ENCODE results near the gene MAP6. TPM values are rescaled to one million over a fixed set of nuclear protein-coding genes. Genes with fewer than 3 reads are reported as not detected.

MAP6 gene
- total and polyA plus RNA-seq, 9 of the 15 experiments (the other 6 are each of a cell fraction or from before 2014, with no cell fraction given) = not detected

DNA sequence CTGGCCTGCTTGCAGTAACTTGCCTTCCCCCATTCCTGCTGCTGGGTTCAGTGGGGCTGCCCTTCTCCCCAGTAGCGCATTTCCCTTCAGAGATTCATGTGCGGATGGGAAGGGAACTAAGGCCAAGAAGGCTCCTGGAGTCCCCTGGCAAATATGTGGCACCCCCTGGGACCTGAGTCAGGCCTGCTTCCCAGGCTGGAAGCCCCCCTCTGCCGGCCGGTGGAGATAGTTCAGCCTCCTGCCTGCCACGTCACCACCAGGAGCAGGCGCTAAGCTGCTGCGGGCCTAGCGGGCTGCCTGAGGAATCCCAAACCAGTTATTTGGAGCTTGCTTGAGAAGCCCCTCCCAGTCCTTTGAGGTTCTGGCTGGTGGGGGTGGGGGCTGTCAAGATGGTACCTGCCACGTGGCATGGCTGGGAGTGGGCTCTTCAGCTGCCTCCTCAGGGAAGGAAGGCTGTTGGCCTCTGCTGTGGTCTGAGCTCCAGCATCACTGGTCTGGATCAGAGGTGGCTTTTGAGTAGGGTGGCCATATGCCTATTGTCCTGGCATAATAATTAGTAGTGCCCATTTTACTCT lies 104.8 kb downstream of the MAP6 start (continued):
- TF ChIP-seq SMC3 (conservative IDR thresholded peaks at IDR 0.05; ENCODE audit: insufficient read depth, low read depth, low read length) = peak; percentile 33; the same call in 1 of the 2 replicates
- no peak for TF ChIP-seq TGIF2 (CRISPR knock-in tag; IDR thresholded peaks at IDR 0.05)
- TF ChIP-seq KDM1A (IDR thresholded peaks at IDR 0.05) = no peak
- TF ChIP-seq, protein P1, sequence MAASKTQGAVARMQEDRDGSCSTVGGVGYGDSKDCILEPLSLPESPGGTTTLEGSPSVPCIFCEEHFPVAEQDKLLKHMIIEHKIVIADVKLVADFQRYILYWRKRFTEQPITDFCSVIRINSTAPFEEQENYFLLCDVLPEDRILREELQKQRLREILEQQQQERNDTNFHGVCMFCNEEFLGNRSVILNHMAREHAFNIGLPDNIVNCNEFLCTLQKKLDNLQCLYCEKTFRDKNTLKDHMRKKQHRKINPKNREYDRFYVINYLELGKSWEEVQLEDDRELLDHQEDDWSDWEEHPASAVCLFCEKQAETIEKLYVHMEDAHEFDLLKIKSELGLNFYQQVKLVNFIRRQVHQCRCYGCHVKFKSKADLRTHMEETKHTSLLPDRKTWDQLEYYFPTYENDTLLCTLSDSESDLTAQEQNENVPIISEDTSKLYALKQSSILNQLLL (CRISPR knock-in tag; IDR thresholded peaks at IDR 0.05; ENCODE audit: borderline replicate concordance) = no peak
- peak; percentile 26; the same call in 1 of the 2 replicates for TF ChIP-seq SMARCA4 (IDR thresholded peaks at IDR 0.05)
- TF ChIP-seq MBD1 (CRISPR knock-in tag; IDR thresholded peaks at IDR 0.05) = no peak
- TF ChIP-seq ZNF431 (CRISPR knock-in tag; IDR thresholded peaks at IDR 0.05) = no peak
- TF ChIP-seq, protein P2, sequence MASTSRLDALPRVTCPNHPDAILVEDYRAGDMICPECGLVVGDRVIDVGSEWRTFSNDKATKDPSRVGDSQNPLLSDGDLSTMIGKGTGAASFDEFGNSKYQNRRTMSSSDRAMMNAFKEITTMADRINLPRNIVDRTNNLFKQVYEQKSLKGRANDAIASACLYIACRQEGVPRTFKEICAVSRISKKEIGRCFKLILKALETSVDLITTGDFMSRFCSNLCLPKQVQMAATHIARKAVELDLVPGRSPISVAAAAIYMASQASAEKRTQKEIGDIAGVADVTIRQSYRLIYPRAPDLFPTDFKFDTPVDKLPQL (IDR thresholded peaks at IDR 0.05; ENCODE audit: extremely low read depth, insufficient read length) = no peak
- no peak for TF ChIP-seq FOXO4 (CRISPR knock-in tag; IDR thresholded peaks at IDR 0.05)
- TF ChIP-seq CLOCK (CRISPR knock-in tag; IDR thresholded peaks at IDR 0.05; ENCODE audit: borderline replicate concordance) = no peak
- TF ChIP-seq NCOA6 (IDR thresholded peaks at IDR 0.05) = no peak
- no peak for TF ChIP-seq KHSRP (IDR thresholded peaks at IDR 0.05)
- no peak for TF ChIP-seq ZNF263 (CRISPR knock-in tag; IDR thresholded peaks at IDR 0.05; ENCODE audit: borderline replicate concordance)
- TF ChIP-seq XRCC4 (IDR thresholded peaks at IDR 0.05; ENCODE audit: extremely low read depth, insufficient read depth, insufficient read length) = no peak
- TF ChIP-seq, protein P3, sequence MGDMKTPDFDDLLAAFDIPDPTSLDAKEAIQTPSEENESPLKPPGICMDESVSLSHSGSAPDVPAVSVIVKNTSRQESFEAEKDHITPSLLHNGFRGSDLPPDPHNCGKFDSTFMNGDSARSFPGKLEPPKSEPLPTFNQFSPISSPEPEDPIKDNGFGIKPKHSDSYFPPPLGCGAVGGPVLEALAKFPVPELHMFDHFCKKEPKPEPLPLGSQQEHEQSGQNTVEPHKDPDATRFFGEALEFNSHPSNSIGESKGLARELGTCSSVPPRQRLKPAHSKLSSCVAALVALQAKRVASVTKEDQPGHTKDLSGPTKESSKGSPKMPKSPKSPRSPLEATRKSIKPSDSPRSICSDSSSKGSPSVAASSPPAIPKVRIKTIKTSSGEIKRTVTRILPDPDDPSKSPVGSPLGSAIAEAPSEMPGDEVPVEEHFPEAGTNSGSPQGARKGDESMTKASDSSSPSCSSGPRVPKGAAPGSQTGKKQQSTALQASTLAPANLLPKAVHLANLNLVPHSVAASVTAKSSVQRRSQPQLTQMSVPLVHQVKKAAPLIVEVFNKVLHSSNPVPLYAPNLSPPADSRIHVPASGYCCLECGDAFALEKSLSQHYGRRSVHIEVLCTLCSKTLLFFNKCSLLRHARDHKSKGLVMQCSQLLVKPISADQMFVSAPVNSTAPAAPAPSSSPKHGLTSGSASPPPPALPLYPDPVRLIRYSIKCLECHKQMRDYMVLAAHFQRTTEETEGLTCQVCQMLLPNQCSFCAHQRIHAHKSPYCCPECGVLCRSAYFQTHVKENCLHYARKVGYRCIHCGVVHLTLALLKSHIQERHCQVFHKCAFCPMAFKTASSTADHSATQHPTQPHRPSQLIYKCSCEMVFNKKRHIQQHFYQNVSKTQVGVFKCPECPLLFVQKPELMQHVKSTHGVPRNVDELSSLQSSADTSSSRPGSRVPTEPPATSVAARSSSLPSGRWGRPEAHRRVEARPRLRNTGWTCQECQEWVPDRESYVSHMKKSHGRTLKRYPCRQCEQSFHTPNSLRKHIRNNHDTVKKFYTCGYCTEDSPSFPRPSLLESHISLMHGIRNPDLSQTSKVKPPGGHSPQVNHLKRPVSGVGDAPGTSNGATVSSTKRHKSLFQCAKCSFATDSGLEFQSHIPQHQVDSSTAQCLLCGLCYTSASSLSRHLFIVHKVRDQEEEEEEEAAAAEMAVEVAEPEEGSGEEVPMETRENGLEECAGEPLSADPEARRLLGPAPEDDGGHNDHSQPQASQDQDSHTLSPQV (IDR thresholded peaks at IDR 0.05) = peak; percentile 96
- no peak for TF ChIP-seq RAD51 (IDR thresholded peaks at IDR 0.05; ENCODE audit: borderline replicate concordance, low read depth)

Measured in K562 (cell line).